ENCODE data around the gene SLC16A3.

GRCh38 chr17:82242698-82242976, 13.8 kb downstream of the SLC16A3 start:
- TF ChIP-seq POLR2A (IDR thresholded peaks at IDR 0.05): no peak
- TF ChIP-seq POLR2AphosphoS5 (IDR thresholded peaks at IDR 0.05): no peak

Measured in stomach (tissue), 4 donors.